Measurements from ENCODE around the gene XRCC3. TPM values are rescaled to one million over a fixed set of nuclear protein-coding genes. Genes with fewer than 3 reads are reported as not detected.

The XRCC3 gene
- total and polyA plus RNA-seq, 2 of the 8 experiments (the other 6 are each of a cell fraction or from before 2014, with no cell fraction given), result 36.9 to 41.8 TPM

DNA sequence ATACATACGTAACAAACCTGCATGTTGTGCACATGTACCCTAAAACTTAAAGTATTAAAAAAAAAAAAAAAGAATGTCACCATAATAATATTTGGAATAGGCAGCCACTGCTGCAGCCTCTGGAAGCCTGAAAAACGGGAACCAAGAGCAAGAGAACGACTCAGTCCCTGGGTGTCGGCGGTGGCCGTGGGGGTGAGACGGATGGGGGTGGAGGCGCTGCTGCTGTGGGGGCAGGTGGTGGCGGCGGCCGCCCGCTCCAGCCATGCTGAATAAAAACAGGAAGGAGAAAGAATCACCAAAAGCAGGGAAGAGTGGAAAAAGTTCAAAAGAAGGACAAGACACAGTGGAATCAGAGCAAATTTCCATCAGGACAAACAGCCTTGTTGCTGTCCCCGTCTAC lies 47.3 kb upstream of the XRCC3 start:
- Histone ChIP-seq H3K4me3 (ENCODE audit: extremely low read depth in 1 of 4, insufficient read depth in 2 of 4, low read depth in 3 of 4, low read length in 4 of 4) (no peak overlapping the region), H3K56ac (replicated peaks; ENCODE audit: insufficient read length, low read depth, low read length) (no peak overlapping the region), H2AK5ac (ENCODE audit: low read depth, low read length) (no peak overlapping the region), H2BK12ac (ENCODE audit: low read depth, low read length) (no peak overlapping the region), H3K79me2 (ENCODE audit: control insufficient read depth in 1 of 2, insufficient read depth in 2 of 2, low read length in 2 of 2) (no peaks in the 10 kb centered on the region), H3K9me3 (ENCODE audit: insufficient read depth in 2 of 2, low read depth in 1 of 2, low read length in 1 of 2) (no peaks in the 10 kb centered on the region), H2BK120ac (replicated peaks; ENCODE audit: low read depth, low read length) (no peak overlapping the region), H3K23ac (ENCODE audit: insufficient read length) (no peak overlapping the region), H3K23me2 (ENCODE audit: low read depth, low read length) (no peaks in the 10 kb centered on the region), H3K27me3 (replicated peaks in 1 of 4; ENCODE audit: control insufficient read depth in 3 of 4, extremely low read depth in 1 of 4, insufficient read depth in 3 of 4, low read length in 3 of 4) (no peaks in the 10 kb centered on the region), H3K36me3 (ENCODE audit: control insufficient read depth in 2 of 4, insufficient read depth in 4 of 4, low read length in 3 of 4) (no peaks in the 10 kb centered on the region), H2BK20ac (ENCODE audit: low read length) (no peak overlapping the region), H3K18ac (ENCODE audit: extremely low read depth, low read length) (no peak overlapping the region), H3K27ac (ENCODE audit: low read depth, low read length) (no peak overlapping the region), H3K9ac (replicated peaks in 1 of 4; ENCODE audit: extremely low read depth in 1 of 4, low read depth in 3 of 4, low read length in 3 of 4) (no peak overlapping the region), H4K91ac (replicated peaks; ENCODE audit: insufficient read length, low read length) (no peak overlapping the region), H4K20me1 (replicated peaks in 1 of 2; ENCODE audit: control insufficient read depth in 1 of 2, insufficient read depth in 2 of 2, low read length in 2 of 2) (no peaks in the 10 kb centered on the region), H3K4me1 (replicated peaks in 1 of 4; ENCODE audit: control insufficient read depth in 3 of 4, insufficient read depth in 4 of 4, low read length in 3 of 4) (0 out of 7 replicates have a peak, but pooled peaks cover 0 to 4% (median under 1%) of the 10 kb centered on the region in 4 experiments), H3K79me1 (ENCODE audit: low read depth, low read length) (no peaks in the 10 kb centered on the region), H4K5ac (ENCODE audit: insufficient read length, low read depth, low read length) (no peak overlapping the region), H3K14ac (ENCODE audit: insufficient read length) (no peak overlapping the region), H3K4me2 (ENCODE audit: insufficient read depth in 1 of 2, low read depth in 2 of 2, low read length in 2 of 2) (no peak overlapping the region), H2AFZ (ENCODE audit: low read length) (no peak overlapping the region), H4K8ac (ENCODE audit: extremely low read depth, insufficient read depth, low read length) (no peak overlapping the region), H2BK15ac (ENCODE audit: low read length) (no peak overlapping the region), H3K4ac (replicated peaks; ENCODE audit: insufficient read length, low read depth, low read length) (no peak overlapping the region), H2BK5ac (ENCODE audit: low read depth, low read length) (no peak overlapping the region)
- TF ChIP-seq SIN3A (conservative IDR thresholded peaks at IDR 0.05 in 1 of 2, IDR thresholded peaks at IDR 0.05 in 1 of 2; ENCODE audit: low read depth in 1 of 2, low read length in 2 of 2) (no peak), TAF7 (optimal IDR thresholded peaks at IDR 0.05; ENCODE audit: borderline replicate concordance, low read depth, low read length) (no peak), TCF12 (IDR thresholded peaks at IDR 0.05; ENCODE audit: low read depth, low read length) (no peak), CBX5 (IDR thresholded peaks at IDR 0.05; ENCODE audit: low read depth, low read length) (no peak), SAP30 (IDR thresholded peaks at IDR 0.05; ENCODE audit: insufficient read depth, insufficient replicate concordance, low read length) (no peak), PHF8 (conservative IDR thresholded peaks at IDR 0.05; ENCODE audit: low read depth, low read length) (no peak), RAD21 (IDR thresholded peaks at IDR 0.05 in 1 of 2, conservative IDR thresholded peaks at IDR 0.05 in 1 of 2; ENCODE audit: low read depth in 2 of 2, low read length in 2 of 2) (no peak), EGR1 (IDR thresholded peaks at IDR 0.05; ENCODE audit: borderline replicate concordance, low read depth, low read length) (no peak), RXRA (IDR thresholded peaks at IDR 0.05; ENCODE audit: insufficient read depth, low read depth, low read length) (no peak), BRCA1 (IDR thresholded peaks at IDR 0.05; ENCODE audit: low read depth, low read length) (no peak), GTF2F1 (IDR thresholded peaks at IDR 0.05; ENCODE audit: borderline replicate concordance, low read depth, low read length) (no peak), POU5F1 (IDR thresholded peaks at IDR 0.05; ENCODE audit: low read depth, low read length) (no peak), CREB1 (IDR thresholded peaks at IDR 0.05) (no peak)
- ChIA-PET CTCF (ENCODE audit: partially characterized antibody) (no interaction called here), POLR2A (ENCODE audit: partially characterized antibody) (no interaction called here)
- DNase-seq (ENCODE audit: low read depth in 1 of 2, low spot score in 2 of 2) (no peak), FAIRE-seq (no peak)
- 84% methylated on average over 9 of the region's 13 CpGs; no CpG with 5 or more reads in 1 of the 2 experiments for WGBS, 2 experiments (ENCODE audit: extremely low coverage in 1 of 2, insufficient coverage in 1 of 2, insufficient read length in 1 of 2, insufficient replicate concordance in 2 of 2, low coverage in 1 of 2, low lambda C conversion rate in 2 of 2, missing lambda C conversion rate in 1 of 2)

Measured in H1 (cell line).